HG03442 (cell line): ENCODE measurements around the gene PRCC.

ENCODE experiments used
- ATAC-seq: cut with Tn5 transposase; IDR thresholded peaks from one replicate; pipeline ENCODE4 v1.9.1; 2021; ENCODE audit warnings: mild to moderate bottlenecking, moderate library complexity; ENCODE audit not compliant: unreplicated experiment

The PRCC gene

DNA sequence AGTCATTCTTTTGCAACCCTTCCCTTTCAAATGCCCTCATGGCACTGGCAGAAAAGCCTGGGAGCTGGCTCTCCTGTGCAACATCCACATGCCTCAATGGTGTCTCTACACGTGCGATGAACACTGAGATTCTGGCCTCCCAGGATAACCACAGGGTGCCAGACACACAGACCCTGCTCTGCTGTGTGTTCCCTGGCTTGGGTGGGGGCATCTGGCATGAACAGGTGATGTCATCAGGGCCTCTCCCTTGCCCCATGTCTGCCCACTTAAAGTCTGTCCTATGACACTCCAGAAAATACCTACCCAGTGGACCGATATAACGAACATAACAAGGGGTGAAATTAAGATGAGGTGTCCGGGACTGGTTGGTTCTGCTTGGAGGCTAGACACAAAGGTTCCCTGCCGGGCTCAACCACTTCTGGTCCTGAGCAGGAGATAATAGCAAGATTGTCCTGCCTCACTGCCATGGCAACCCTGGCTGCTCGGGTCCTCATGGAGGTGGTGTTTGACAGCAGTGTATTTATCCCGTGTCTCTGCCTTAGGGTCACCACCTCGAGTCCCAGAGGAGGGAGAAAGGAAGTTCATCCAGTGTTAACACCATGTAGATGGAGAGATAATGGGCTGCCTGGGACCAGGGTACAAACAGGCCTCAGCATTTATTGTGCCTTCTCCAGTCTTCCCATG, 72.2 kb downstream of the PRCC start:
- no peak for ATAC-seq

DNA sequence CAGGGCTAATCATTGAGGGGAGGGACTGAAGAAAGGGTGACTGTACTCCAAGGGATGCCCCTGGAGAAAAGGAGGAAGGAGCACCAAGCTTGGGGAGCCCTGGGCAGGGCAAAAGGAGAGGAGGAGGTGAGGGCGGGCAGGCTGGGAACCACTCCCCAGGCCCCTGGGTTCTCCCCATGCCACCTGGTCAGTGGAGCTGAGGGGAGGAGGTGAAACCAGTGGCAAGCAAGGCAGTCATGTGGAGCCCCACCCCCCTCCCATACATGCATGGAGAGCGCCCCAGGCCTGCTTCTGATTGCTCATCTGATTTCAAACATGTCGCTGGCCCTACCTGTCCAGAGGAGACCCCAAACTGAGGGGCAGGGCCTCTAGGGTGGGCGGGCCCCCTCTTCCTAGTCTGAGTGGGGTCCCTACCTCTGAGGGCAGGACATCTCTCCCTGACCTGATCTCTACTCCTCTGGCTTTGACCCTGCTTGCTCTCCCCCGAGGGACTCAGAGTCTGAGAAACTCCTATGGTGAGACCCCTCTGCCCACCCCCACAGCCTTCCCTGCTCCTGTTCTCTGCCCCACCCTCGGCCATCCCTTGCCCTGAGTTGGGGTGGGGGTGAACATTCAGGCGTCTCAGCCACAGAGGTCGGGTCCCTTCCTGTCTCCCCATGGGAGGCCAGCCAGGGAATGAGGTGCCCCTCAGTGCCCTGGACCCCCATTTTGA, 73.0 kb downstream of the PRCC start:
- ATAC-seq, result no peak

DNA sequence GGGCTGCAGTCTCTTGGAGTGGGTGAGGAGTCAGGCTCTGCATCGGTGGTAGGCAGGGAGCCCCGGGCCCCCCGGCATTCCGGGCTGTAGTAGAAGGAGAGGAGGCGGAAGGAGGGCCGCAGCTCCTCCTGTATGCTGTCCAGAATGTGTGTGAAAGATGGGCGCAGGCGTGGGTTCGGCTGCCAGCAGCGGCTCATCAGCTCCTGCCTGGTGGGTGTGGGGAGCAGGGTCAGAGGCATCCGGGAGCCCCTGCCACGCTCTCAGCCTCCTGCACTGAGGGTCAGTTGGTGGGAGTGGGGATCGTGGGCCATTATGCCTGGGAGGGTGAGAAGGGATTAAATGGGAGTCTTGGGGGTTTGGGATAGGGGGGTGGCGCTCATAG, 73.6 kb downstream of the PRCC start:
- no peak for ATAC-seq

DNA sequence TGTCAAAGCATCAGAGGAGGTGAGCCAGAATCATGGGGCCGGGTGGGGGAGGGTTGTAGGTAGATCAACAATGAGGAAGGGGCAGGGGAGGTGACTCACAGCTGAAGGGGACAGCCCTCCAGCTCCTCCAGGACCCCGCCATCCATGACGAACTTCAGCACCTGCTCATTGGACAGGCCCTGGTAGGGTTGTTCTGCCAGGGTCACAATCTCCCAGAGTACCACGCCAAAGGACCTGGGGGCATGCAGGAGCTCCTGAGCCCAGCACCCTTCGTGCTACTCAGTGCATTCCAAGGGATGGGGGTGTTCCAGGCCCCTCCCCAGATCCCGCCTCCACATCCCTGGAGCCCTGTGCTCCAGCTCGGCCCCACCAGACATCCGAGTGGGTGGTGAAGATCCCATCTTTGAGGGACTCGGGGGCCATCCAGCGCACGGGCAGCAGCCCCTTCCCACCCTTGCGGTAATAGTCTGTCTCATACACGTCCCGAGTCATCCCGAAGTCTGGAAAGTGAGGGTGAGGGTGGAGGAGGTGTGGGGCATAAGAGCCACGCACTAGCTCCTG, 74.0 kb downstream of the PRCC start:
- ATAC-seq, result no peak

DNA sequence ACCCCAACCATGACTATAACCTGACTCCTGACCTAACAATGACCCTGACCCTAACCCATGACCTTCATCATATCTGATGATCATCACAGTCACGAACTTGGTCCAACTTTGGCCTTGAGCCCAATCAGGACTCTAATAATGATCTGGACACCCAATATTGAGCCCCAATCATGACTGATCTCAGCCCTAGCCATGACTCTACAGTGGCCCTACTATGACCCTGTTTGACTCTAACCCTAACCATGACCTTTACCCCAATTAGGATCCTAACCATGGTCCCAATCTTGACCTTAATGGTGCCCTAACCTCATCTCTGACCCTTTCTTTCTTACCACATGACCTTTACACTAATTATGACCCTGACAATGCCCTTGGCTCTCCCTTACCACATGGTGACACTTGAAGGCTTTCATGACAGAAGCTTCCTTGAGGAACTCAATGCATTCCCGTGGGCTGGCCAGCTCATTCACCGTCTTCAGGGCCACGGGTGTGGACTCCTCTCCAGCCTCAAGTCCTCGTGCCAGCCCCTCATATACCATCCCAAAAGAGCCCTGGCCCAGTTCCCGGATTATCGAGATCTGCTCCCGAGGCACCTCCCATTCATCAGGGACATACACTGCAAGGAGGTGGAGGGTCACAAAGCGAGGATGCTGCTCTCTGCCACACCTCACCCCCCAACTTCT, 75.4 kb downstream of the PRCC start:
- no peak for ATAC-seq

DNA sequence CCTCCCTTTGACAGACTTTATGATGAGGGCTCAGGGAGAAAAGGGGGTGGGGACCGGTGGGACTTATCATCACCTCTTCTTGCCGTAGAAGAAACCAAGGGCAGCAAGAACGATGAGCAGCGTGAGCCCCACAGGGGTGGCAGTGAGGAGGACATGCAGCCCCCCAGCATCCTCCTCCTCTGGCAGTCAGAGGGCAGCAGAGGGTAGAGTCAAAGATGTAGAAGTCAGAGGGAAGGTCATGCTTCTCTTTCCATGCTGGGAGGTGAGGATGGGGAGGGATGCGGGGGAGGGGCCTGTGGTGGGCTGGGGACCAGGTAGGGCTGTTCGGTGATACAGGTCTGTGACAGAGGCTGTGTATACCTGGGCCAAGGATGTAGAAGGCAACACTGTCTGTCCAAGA, 76.8 kb downstream of the PRCC start:
- no peak for ATAC-seq

DNA sequence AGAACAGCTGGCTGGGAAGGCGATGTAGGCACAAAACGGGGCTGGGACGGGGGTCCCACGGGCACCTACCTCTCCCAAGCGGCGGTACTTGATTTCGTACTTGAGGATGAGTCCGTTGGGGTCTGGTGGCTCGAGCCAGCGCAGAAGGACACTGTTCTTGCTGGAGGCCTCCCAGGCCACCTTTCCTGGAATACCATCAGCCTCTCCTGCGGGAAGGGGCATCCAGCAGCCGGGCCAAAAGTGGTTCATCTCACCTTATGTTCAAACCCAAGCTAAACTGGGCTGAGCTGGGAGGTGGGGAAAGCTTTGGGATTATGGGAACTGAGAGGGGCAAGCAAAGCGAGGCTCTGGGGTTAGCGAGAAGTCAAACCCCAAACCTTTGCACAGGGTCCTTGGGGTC, 77.3 kb downstream of the PRCC start:
- no peak for ATAC-seq

DNA sequence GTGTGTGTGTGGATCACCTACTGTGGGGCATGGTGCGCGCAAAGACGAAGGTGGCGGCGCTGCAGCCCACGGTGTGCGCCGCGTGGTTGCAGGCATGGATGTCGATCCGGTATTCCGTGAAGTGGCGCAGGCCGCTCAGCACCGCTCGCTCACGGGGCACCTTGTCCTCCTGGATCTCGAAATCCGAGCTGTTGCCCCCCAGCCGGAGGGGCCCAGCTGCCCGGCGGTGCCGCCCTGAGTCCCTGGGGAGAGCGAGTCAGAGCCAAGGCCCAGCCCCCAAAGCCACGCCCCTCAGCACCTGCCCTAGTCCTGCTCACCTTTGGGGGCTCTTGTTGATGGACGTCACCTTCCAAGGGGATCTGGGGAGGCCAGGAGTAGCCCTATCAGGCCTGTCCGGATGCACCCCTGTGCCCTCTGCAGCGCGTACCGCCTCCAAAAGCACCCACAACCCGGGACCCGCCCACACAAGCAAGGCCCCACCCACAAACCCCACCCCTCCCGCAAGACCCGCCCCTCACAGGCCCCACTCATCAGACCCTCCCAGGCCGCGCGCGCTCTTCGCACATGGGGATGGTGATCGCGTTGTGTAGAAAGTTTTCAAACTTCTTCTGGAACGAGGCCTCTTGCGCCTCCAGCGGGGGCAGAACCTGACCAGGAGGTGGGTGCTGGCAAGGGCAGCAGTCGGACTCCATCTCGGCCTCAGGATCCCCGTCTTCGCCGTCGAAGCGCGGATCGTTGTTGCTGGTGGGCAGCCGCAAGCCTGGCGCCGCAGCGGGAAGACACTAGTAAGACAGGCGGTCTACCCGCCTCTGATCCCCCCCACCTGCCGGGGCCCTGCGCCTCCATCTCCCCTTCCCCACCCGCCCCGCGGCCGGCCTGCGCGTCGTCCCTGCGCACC, 78.0 kb downstream of the PRCC start:
- no peak for ATAC-seq

DNA sequence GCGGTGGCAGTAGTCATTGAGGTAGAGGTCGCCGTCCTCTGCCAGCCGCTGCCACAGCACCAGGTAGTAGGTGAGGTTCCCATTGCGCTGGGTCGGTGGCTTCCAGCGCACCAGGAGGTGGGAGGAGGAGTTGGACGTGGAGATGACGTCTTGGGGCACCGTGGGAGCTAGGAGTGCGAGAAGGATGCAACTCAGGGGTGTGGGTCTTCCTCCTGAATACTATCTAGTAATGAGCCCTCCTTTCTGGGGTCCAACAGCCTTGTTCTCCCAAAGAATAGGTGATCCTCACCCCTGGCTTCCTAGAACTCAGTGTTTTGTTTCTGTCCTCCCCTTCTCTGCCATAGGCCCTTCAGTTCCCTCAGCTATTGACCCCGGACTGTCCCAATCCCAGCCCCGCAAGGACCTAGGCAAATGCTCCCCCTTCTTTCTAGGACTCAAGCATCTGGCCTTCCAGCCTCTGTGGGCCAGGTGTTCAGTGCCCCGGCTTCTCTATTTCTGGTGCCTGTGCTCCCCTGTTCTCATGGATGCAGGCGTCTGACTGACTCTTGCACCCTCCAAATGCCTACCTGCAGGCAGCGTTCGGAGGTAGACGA, 78.7 kb downstream of the PRCC start:
- no peak for ATAC-seq

DNA sequence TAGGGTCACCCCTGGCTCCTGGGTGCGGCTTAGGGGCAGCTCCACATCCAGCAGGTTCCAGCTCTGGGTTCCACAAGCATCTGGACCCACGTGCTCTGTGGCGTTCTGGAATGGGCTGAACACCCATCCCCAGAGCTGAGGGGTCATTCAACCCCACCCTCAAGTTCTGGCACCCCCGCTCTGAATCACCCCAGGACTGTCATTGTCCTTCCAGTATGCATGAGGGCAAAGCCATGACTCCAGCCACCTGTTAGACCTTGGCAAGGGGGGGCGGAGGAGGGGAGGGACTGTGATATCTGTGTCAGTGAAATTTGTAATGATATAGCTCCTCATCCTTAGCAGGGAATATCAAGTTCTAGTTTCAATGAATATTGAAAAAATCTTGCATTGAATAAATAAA, 79.3 kb downstream of the PRCC start:
- no peak for ATAC-seq

DNA sequence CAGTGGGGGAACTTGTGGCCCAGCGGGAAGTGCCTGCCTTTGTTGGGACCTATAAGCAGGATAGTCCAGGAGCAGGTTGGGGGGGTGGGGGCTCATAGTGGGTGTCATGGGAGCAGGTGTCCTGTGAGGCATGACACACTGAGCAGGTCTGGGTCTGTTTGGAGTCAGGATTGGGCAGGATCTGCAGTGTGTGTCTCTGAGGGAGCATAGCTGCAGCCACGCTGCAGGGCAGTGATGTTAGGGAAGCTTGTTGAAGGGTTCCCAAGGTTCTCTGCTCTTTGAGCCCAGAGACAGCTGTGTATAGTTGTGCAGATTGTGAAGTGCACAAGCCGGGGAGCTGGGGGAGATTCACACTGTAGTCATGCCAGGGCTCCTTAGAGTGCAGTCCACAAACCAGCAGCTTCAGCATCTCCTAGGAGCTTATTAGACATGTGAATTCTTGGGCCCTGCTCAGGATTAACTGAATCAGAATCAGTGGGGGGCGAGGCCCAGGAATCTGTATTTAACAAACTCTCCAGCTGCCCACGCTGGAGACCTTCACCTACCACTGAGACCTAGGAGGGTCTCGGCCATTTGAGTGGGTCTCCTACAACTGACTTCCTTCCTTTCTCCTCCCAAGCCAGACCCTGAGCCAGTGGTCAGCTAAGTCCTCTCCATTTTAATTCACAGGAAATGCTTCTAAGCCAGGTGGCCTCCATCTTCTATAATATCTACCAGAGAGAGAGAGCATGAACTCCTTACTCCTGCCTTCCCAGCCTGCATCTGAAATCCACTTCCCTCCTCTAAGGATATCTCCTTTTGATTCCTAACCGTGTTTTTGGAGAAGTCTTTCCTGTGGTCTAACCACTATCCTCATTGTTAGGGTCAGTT, 80.5 kb downstream of the PRCC start:
- no peak for ATAC-seq

DNA sequence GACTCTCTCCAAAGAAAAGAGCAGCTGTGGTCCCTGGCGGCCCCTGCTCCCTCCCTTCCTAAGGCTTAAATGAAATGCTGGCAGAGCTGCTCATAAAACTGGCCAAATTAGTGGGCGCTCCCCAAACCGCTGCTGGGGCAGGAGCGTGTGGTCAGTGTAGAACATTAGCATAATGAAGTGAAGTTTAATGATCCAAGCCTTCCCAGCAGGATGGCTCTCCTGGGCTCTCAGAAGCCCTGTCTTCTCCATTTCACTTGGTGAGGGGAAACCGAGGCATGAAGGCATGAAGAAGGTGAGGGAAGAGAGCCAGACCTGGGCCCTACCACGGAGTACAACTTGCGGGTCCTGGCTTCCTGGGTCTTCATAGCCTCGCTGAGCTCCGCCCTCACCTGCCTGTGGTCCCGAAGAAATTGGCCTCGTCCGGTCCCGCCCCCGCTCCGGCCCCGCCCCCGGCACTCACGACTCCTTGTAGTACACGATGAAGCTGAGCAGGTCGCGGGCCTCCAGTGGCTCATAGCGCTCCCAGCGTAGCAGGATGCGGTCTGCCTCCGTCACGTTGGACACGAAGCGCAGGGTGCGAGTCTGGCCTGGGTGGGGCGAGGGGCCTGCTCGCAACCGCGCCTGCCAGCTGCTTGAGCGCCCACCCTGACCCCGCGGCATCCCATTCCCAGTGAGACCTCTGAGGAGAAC, 81.3 kb downstream of the PRCC start:
- no peak for ATAC-seq

DNA sequence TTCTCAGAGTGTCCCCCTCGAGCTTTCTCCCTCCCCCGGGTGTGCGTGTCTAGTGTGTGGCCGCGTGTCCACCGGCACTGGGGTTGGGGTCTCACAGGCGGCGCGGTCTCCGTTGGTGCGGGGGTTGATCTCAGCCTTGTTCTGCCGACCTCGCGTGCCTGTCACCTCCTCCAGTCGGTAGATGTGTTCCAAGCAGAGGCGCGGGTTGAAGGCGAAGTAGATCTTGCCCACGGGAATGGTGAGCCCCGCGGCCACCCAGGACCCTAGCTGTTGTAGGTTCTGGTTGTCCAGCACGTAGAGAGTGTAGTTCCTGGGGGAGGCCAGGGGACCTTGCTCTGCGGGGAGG, 81.8 kb downstream of the PRCC start:
- ATAC-seq, result no peak
